ENCODE measurements around the gene CDC42. TPM values are rescaled to one million over a fixed set of nuclear protein-coding genes. Genes with fewer than 3 reads are reported as not detected.
A peak's percentile ranks its signal among the peaks of the same experiment; 100 is the strongest.

CDC42 gene
- total RNA-seq, 1 donor from 2014 or later = 216 TPM

- Mint-ChIP-seq H3K36me3 (ENCODE audit: unreplicated experiment) (peaks cover 26% of the 10 kb centered on the region), H3K4me3 (ENCODE audit: unreplicated experiment) (no peak overlapping the region), H3K27ac (ENCODE audit: unreplicated experiment) (no peak overlapping the region), H3K27me3 (ENCODE audit: unreplicated experiment) (no peaks in the 10 kb centered on the region), H3K9me3 (ENCODE audit: unreplicated experiment) (no peaks in the 10 kb centered on the region), H3K4me1 (ENCODE audit: unreplicated experiment) (peaks cover 40% of the 10 kb centered on the region)
- no peak for DNase-seq (ENCODE audit: extremely low spot score, unreplicated experiment)
- TF ChIP-seq CTCF (IDR thresholded peaks at IDR 0.05) = no peak
These were observed 25.6 kb downstream of the CDC42 start for GRCh38 chr1:22078133-22078532.

GRCh38 chr1:22080191-22080590 is 27.7 kb downstream of the CDC42 start:
- Mint-ChIP-seq H3K4me1 (ENCODE audit: unreplicated experiment) (peaks cover 29% of the 10 kb centered on the region), H3K27ac (ENCODE audit: unreplicated experiment) (no peak overlapping the region), H3K4me3 (ENCODE audit: unreplicated experiment) (no peak overlapping the region), H3K36me3 (ENCODE audit: unreplicated experiment) (peaks cover 35% of the 10 kb centered on the region), H3K9me3 (ENCODE audit: unreplicated experiment) (peaks cover under 1% of the 10 kb centered on the region), H3K27me3 (ENCODE audit: unreplicated experiment) (no peaks in the 10 kb centered on the region)
- no peak for DNase-seq (ENCODE audit: extremely low spot score, unreplicated experiment)
- no peak for TF ChIP-seq CTCF (IDR thresholded peaks at IDR 0.05)

GRCh38 chr1:22088331-22088730 is 35.8 kb downstream of the CDC42 start:
- H3K36me3 Mint-ChIP-seq (ENCODE audit: unreplicated experiment) = peaks cover 46% of the 10 kb centered on the region
- H3K9me3 Mint-ChIP-seq (ENCODE audit: unreplicated experiment) = peaks cover 4% of the 10 kb centered on the region
- no peak for TF ChIP-seq CTCF (IDR thresholded peaks at IDR 0.05)
- peak overlapping the region; percentile 52 for H3K27ac Mint-ChIP-seq (ENCODE audit: unreplicated experiment)
- no peak for DNase-seq (ENCODE audit: extremely low spot score, unreplicated experiment)
- no peaks in the 10 kb centered on the region for H3K27me3 Mint-ChIP-seq (ENCODE audit: unreplicated experiment)
- peaks cover 46% of the 10 kb centered on the region for H3K4me1 Mint-ChIP-seq (ENCODE audit: unreplicated experiment)
- H3K4me3 Mint-ChIP-seq (ENCODE audit: unreplicated experiment) = no peak overlapping the region

- Mint-ChIP-seq H3K4me3 (ENCODE audit: unreplicated experiment) (no peak overlapping the region), H3K4me1 (ENCODE audit: unreplicated experiment) (peaks cover 46% of the 10 kb centered on the region), H3K9me3 (ENCODE audit: unreplicated experiment) (peaks cover 4% of the 10 kb centered on the region), H3K27me3 (ENCODE audit: unreplicated experiment) (no peaks in the 10 kb centered on the region), H3K36me3 (ENCODE audit: unreplicated experiment) (peaks cover 52% of the 10 kb centered on the region), H3K27ac (ENCODE audit: unreplicated experiment) (peak overlapping the region; percentile 52)
- TF ChIP-seq CTCF (IDR thresholded peaks at IDR 0.05) = no peak
- no peak for DNase-seq (ENCODE audit: extremely low spot score, unreplicated experiment)
These were observed 36.6 kb downstream of the CDC42 start for GRCh38 chr1:22089134-22089571.

- peaks cover 48% of the 10 kb centered on the region for H3K36me3 Mint-ChIP-seq (ENCODE audit: unreplicated experiment)
- H3K4me1 Mint-ChIP-seq (ENCODE audit: unreplicated experiment) = peaks cover 46% of the 10 kb centered on the region
These were observed 37.3 kb downstream of the CDC42 start for GRCh38 chr1:22089787-22090186.

More at GRCh38 chr1:22089787-22090186, 37.3 kb downstream of the CDC42 start:
- Mint-ChIP-seq H3K27ac (ENCODE audit: unreplicated experiment) (peak overlapping the region; percentile 40), H3K27me3 (ENCODE audit: unreplicated experiment) (no peaks in the 10 kb centered on the region), H3K9me3 (ENCODE audit: unreplicated experiment) (peaks cover 4% of the 10 kb centered on the region), H3K4me3 (ENCODE audit: unreplicated experiment) (no peak overlapping the region)
- DNase-seq (ENCODE audit: extremely low spot score, unreplicated experiment) = no peak
- TF ChIP-seq CTCF (IDR thresholded peaks at IDR 0.05) = no peak
